ENCODE results near the gene FCSK.
A peak's percentile ranks its signal among the peaks of the same experiment; 100 is the strongest.

The FCSK gene

DNA sequence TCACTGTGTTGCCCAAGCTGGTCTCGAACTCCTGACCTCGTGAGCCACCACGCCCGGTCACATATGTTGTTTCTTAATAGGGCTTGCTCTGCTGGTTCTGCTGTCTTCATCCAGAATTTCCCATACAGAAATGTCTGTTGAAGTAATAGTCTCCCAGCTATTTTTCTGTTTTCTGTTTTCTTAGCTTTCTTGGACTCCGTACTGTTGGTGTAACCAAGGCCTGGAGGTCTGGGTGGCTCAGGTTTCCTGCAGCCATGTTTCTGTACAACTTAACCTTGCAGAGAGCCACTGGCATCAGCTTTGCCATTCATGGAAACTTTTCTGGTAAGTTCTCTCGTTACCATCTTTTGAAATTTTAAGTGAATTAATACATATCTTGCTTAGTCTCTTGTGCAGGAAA, 72.0 kb downstream of the FCSK start:
- DNase-seq: no peak

GRCh38 chr16:70527315-70527996, 73.1 kb downstream of the FCSK start:
- DNase-seq: no peak

DNA sequence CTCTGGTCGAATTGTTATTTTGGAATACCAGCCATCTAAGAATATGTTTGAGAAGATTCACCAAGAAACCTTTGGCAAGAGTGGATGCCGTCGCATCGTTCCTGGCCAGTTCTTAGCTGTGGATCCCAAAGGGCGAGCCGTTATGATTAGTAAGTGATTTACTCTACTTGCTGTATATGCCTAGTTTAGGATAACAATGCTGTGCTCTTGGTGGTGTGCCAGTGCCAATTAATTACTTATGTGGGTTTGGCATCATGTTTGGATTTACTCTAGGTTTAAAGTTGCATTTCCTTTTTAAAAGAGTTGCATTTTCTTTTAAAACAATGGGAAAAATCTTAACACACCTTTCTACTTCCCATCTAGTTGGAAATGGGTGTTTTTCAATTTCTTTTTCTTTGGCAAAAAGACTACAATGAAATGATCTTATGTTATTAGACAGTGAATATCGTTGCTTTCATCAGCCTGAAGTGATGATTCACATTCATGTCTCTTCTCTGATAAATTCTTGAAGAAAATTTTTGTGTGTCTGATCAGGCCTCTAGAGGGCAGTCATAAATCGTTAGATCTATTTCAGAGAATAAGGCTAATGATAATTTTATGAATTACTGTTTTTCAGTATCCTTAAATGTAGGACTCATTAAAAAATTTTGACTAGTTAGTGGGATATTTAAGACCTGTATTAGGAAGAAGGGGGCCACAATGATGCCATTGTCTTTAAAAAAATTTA, 74.8 kb downstream of the FCSK start:
- peak; percentile 9 for DNase-seq

Data from COR-L47 (cell line).